HepG2 (cell line): Measurements from ENCODE around the gene JAG1. TPM values are rescaled to one million over a fixed set of nuclear protein-coding genes. Genes with fewer than 3 reads are reported as not detected.

Experiments used
- ATAC-seq: fragments of 200-7000 bp; cut with Tn5 transposase; 3 replicates; pipeline ENCODE4 v1.9.1; 2020; ENCODE audit warnings: mild to moderate bottlenecking, moderate library complexity
- BruUV-seq: library from RNA; stranded (reverse); fragments of 400-500 nt; replicated peaks from 2 replicates; lab custom pipeline; 2021; lab: Mats Ljungman, UMichigan
- CTCF ChIA-PET: fragments of 300-600 bp; formaldehyde crosslinking; extraction: SDS; loops from one replicate; lab custom pipeline; 2021; ENCODE audit warnings: low total read pairs, inconsistent platforms, low intra/inter-chr PET ratio; lab: Yijun Ruan, JAX
- POLR2A ChIA-PET: fragments of 350-600 bp; sonication (Branson Sonifier 250); formaldehyde crosslinking; loops from one replicate; lab custom pipeline; 2020; ENCODE audit warnings: antibody characterized with exemption, inconsistent platforms; lab: Yijun Ruan, JAX
- DNase-seq: peaks from one replicate; pipeline ENCODE4 v3.0.0-alpha.2; 2015; ENCODE audit warnings: low spot score
- FAIRE-seq: peaks from 3 replicates; lab custom pipeline; 2011; peaks lifted over from hg19 to GRCh38; lab: Jason Lieb, UNC
- H2AFZ ChIP-seq: one replicate; pipeline ENCODE4 v1.6.1; 2011; ENCODE audit warnings: low read length, inconsistent platforms
- H3K27ac ChIP-seq: fragments of 300-600 bp; 3 replicates; pipeline ENCODE4 v1.8.0; 2011; ENCODE audit warnings: mixed run types, mild to moderate bottlenecking, mixed read lengths, low read length, inconsistent platforms; ENCODE audit not compliant: insufficient read depth; ENCODE audit errors: extremely low read length
- H3K27me3 ChIP-seq, 2 experiments: fragments of 200-600 bp in 1 of 2; 2 replicates in 1 of 2; 3 replicates in 1 of 2; pipeline versions ENCODE4 v1.6.0 to v1.8.0; 2011; ENCODE audit warnings: low read length in 2 of 2, mild to moderate bottlenecking in 2 of 2, moderate library complexity in 2 of 2, inconsistent platforms in 1 of 2; ENCODE audit not compliant: insufficient read depth in 2 of 2, control insufficient read depth in 1 of 2
- H3K36me3 ChIP-seq, 2 experiments: fragments of 200-600 bp in 1 of 2; replicated peaks in 1 of 2; 2 replicates in 1 of 2; 3 replicates in 1 of 2; pipeline versions ENCODE4 v1.5.1 to v1.8.0; 2011; ENCODE audit warnings: low read length in 2 of 2, inconsistent platforms in 1 of 2; ENCODE audit not compliant: insufficient read depth in 2 of 2, control insufficient read depth in 1 of 2
- H3K4me1 ChIP-seq: 2 replicates; pipeline ENCODE4 v1.5.1; 2012; ENCODE audit warnings: low read length, inconsistent platforms; ENCODE audit not compliant: insufficient read depth
- H3K4me2 ChIP-seq: 2 replicates; pipeline ENCODE4 v1.6.0; 2011; ENCODE audit warnings: low read depth, low read length, inconsistent platforms
- H3K4me3 ChIP-seq, 3 experiments: fragments of 200-600 bp in 1 of 3; sonication (generic), shearing (Covaris generic) in 1 of 3; replicated peaks in 1 of 3; 2 replicates each; pipeline ENCODE4 v1.5.1; 2011 to 2016; ENCODE audit warnings: low read length in 3 of 3, inconsistent platforms in 2 of 3, low read depth in 2 of 3, mild to moderate bottlenecking in 2 of 3, control low read depth in 1 of 3, mixed read lengths in 1 of 3; ENCODE audit not compliant: insufficient read depth in 1 of 3
- H3K79me2 ChIP-seq: one replicate; pipeline ENCODE4 v1.6.1; 2011; ENCODE audit warnings: low read length, inconsistent platforms; ENCODE audit not compliant: insufficient read depth
- H3K9ac ChIP-seq: 2 replicates; pipeline ENCODE4 v1.6.0; 2011; ENCODE audit warnings: mild to moderate bottlenecking, low read depth, low read length, inconsistent platforms; ENCODE audit not compliant: insufficient read depth
- H3K9me3 ChIP-seq: 2 replicates; pipeline ENCODE4 v1.5.1; 2012; ENCODE audit warnings: mild to moderate bottlenecking, low read length
- H4K20me1 ChIP-seq: 2 replicates; pipeline ENCODE4 v1.6.0; 2011; ENCODE audit warnings: inconsistent platforms, mild to moderate bottlenecking, low read length, moderate library complexity; ENCODE audit not compliant: insufficient read depth
- MAFF ChIP-seq: IDR thresholded peaks from 2 replicates; pipeline ENCODE4 v1.6.1; 2011; ENCODE audit warnings: low read depth, low read length, improper control_type of control experiment
- MAFK ChIP-seq, 2 experiments: IDR thresholded peaks in 1 of 2; conservative IDR thresholded peaks in 1 of 2; 2 replicates each; pipeline ENCODE4 v1.6.1; 2011; ENCODE audit warnings: improper control_type of control experiment in 2 of 2, low read length in 2 of 2
- ZNF121 ChIP-seq: sonication (generic); formaldehyde crosslinking; IDR thresholded peaks from 2 replicates; pipeline ENCODE4 v1.5.0; 2020; ENCODE audit warnings: mild to moderate bottlenecking, missing genetic modification reagents
- ZNF326 ChIP-seq: sonication (generic); formaldehyde crosslinking; IDR thresholded peaks from 2 replicates; pipeline ENCODE4 v1.4.0; 2020; ENCODE audit warnings: missing genetic modification reagents, borderline replicate concordance
- ZNF790 ChIP-seq: sonication (generic); formaldehyde crosslinking; IDR thresholded peaks from 2 replicates; pipeline ENCODE4 v1.8.0; 2022; ENCODE audit warnings: missing genetic modification reagents, mild to moderate bottlenecking, borderline replicate concordance
- WGBS: methylation state at CpG from one replicate; pipeline ENCODE4 v1.1.6; 2017; ENCODE audit warnings: low lambda C conversion rate; 5-methylcytosine and 5-hydroxymethylcytosine counted together
- in situ Hi-C: cut with HindIII; loops from 2 replicates; pipeline ENCODE4 v1.10.0; 2017; ENCODE audit warnings: low pct_unique_long_range_greater_than_20kb; ENCODE audit not compliant: extremely low pct_ligation_motif_present
- intact Hi-C: fragments of 100-400 bp; cut with micrococcal nuclease; formaldehyde crosslinking; loops from one replicate; pipeline ENCODE4 v1.10.0; 2022; ENCODE audit not compliant: unreplicated experiment
- polyA plus RNA-seq, 8 experiments: library from polyadenylated mRNA; depleted of rRNA in 3 of 8; stranded (reverse) in 7 of 8; unstranded in 1 of 8; fragments of >200 nt; fragmentation: Illumina TruSeq in 4 of 8; extraction: Trizol in 4 of 8; gene quantifications; 2 replicates each; pipeline versions ENCODE4 v1.2.1 to v1.2.3, GENCODE V29; 2011 to 2016; ENCODE audit warnings: low read depth in 4 of 8, missing spikeins in 1 of 8, mixed read lengths in 1 of 8; ENCODE audit not compliant: insufficient read depth in 1 of 8
- total RNA-seq, 5 experiments: library from RNA; depleted of rRNA; stranded (reverse); fragments of >200 nt; fragmentation: Illumina TruSeq; extraction: Trizol; gene quantifications; 2 replicates each; pipeline ENCODE4 v1.2.3, GENCODE V29; 2016; ENCODE audit warnings: low read depth in 1 of 5
- TF ChIP-seq, protein P1 (sequence below): sonication (generic); formaldehyde crosslinking; IDR thresholded peaks from 2 replicates; pipeline ENCODE4 v1.4.0; 2020; ENCODE audit warnings: missing genetic modification reagents

The JAG1 gene
- total and polyA plus RNA-seq, 2 of the 13 experiments (the other 11 are each of a cell fraction or from before 2014, with no cell fraction given) = 47.1 to 56.3 TPM

DNA sequence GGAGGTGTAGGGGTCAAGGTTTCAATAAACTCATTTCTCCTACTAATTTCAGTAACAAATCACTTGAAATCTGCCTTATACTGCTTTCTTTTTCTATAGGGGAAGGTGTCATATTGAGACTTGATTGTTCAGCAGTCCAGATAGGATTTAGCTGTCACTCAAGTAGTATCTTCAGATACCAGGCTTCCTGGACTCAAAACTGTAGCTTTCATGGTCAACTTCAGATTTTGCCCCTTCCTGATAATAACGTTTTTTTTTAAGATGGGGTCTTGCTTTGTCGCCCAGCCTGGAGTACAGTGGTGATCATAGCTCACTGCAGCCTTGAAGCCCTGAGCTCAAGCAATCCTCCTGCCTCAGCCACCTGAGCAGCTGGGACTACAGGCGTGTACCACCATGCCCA, 77.8 kb downstream of the JAG1 start:
- Histone ChIP-seq H3K36me3 (no peaks in the 10 kb centered on the region; a peak in 1 of 5 replicates), H3K4me2 (no peak overlapping the region), H3K4me1 (peaks cover 59% of the 10 kb centered on the region), H2AFZ (no peak overlapping the region), H3K9ac (no peak overlapping the region), H3K27ac (peak overlapping the region; percentile 30), H3K4me3 (no peak overlapping the region), H3K27me3 (no peaks in the 10 kb centered on the region), H4K20me1 (no peaks in the 10 kb centered on the region), H3K9me3 (no peaks in the 10 kb centered on the region), H3K79me2 (no peaks in the 10 kb centered on the region)
- no peak for ATAC-seq
- no TSS peak for BruUV-seq
- in situ Hi-C loops = no loop called here
- WGBS = 88% methylated on average over 3 of the region's 3 CpGs
- intact Hi-C loops = no loop called here
- TF ChIP-seq ZNF790 (CRISPR knock-in tag) (no peak), MAFF (no peak), ZNF121 (CRISPR knock-in tag) (peak; percentile 66)
- TF ChIP-seq, protein P1, sequence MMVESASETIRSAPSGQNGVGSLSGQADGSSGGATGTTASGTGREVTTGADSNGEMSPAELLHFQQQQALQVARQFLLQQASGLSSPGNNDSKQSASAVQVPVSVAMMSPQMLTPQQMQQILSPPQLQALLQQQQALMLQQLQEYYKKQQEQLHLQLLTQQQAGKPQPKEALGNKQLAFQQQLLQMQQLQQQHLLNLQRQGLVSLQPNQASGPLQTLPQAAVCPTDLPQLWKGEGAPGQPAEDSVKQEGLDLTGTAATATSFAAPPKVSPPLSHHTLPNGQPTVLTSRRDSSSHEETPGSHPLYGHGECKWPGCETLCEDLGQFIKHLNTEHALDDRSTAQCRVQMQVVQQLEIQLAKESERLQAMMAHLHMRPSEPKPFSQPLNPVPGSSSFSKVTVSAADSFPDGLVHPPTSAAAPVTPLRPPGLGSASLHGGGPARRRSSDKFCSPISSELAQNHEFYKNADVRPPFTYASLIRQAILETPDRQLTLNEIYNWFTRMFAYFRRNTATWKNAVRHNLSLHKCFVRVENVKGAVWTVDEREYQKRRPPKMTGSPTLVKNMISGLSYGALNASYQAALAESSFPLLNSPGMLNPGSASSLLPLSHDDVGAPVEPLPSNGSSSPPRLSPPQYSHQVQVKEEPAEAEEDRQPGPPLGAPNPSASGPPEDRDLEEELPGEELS (CRISPR knock-in tag) = no peak
- no peak for FAIRE-seq
- ChIA-PET CTCF (no interaction called here), POLR2A (interaction anchor here (0.9 kb wide), 1 partner anchor 30 kb away, joined by 3 read pairs; no protein-coding TSS in a partner anchor)
- DNase-seq = no peak

DNA sequence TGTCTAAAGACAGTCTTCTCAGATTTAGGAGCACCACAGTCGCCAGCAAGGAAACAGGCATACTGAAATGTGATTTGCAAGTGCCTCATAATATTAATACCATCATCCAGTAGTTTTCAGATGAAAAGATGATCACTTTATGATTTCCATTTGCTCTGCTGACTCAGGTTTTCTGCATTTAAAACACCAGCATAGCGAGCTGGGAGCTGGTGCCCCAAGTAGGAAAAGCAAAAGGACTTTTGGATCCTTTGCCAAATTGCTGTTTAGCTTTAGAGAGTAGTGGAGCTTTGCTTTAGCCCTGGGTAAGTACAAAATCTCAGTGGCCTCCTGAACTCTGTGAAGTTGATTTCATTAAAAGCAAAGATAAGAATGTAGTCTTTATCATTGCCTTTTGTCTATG, 78.5 kb downstream of the JAG1 start:
- POLR2A ChIA-PET = no interaction called here
- intact Hi-C loops = no loop called here
- H3K36me3 ChIP-seq = no peaks in the 10 kb centered on the region
- no peak for FAIRE-seq
- H4K20me1 ChIP-seq = no peaks in the 10 kb centered on the region
- in situ Hi-C loops = no loop called here
- TF ChIP-seq MAFF = peak; percentile 65
- peak; percentile 64 to 80 for TF ChIP-seq MAFK (conservative IDR thresholded peaks at IDR 0.05 in 1 of 2, IDR thresholded peaks at IDR 0.05 in 1 of 2; ENCODE audit: low read length in 2 of 2)
- no peak for TF ChIP-seq ZNF326 (CRISPR knock-in tag)
- WGBS = 85% methylated on average over 2 of the region's 2 CpGs
- peaks cover 62% of the 10 kb centered on the region for H3K4me1 ChIP-seq
- H3K9me3 ChIP-seq = no peaks in the 10 kb centered on the region
- H3K27ac ChIP-seq = no peak overlapping the region
- no peak overlapping the region for H2AFZ ChIP-seq
- no peak overlapping the region for H3K4me3 ChIP-seq
- DNase-seq = no peak
- H3K79me2 ChIP-seq = no peaks in the 10 kb centered on the region
- no peaks in the 10 kb centered on the region for H3K27me3 ChIP-seq
- BruUV-seq = no TSS peak
- H3K9ac ChIP-seq = no peak overlapping the region
- no peak for ATAC-seq
- H3K4me2 ChIP-seq = no peak overlapping the region
- CTCF ChIA-PET = no interaction called here
